Right lobe of liver (tissue), 4 donors: ENCODE measurements around the gene MRGPRG.

Experiments used
- CTCF ChIP-seq, 4 donors: fragments of 200-600 bp in 3 of 4; fragments of 450-650 bp in 1 of 4; IDR thresholded peaks; one replicate each; pipeline versions ENCODE4 v1.5.1 to v1.8.0; 2016 to 2022; ENCODE audit warnings: antibody characterized with exemption in 4 of 4, mild to moderate bottlenecking in 2 of 4
- POLR2A ChIP-seq: fragments of 450-650 bp; IDR thresholded peaks from one replicate; pipeline ENCODE4 v1.6.1; 2017; ENCODE audit warnings: antibody characterized with exemption, mild to moderate bottlenecking
- donor health status: DM: no; HTN: no; CAD: no.
- donor health status: DM: no; HTN: no; CAD: no.
- donor health status: DM: no; HTN: yes; CAD: no.

- TF ChIP-seq CTCF (IDR thresholded peaks at IDR 0.05) (no peak), POLR2A (no peak)
Observed at GRCh38 chr11:3203221-3204043, 15.2 kb downstream of the MRGPRG start.
